Peyer's patch (tissue), 4 donors: ENCODE data around the gene IPO11. TPM values are rescaled to one million over a fixed set of nuclear protein-coding genes. Genes with fewer than 3 reads are reported as not detected.
"Not testable (repeated sequence)": the region's sequence is repeated elsewhere in the genome, so short reads cannot be mapped to it uniquely, and the experiment has no call there.

Experiments used
- DNase-seq, 3 donors: peaks; one replicate each; pipeline ENCODE4 v3.0.0-alpha.2; 2017 to 2019
- H3K27ac ChIP-seq, 4 donors: fragments of 200-600 bp; sonication (generic); one replicate each; pipeline ENCODE4 v1.5.1; 2016 to 2019
- H3K27me3 ChIP-seq, 2 donors: fragments of 200-600 bp; sonication (generic); one replicate each; pipeline ENCODE4 v1.5.1; 2019
- H3K36me3 ChIP-seq, 3 donors: fragments of 200-600 bp; sonication (generic); one replicate each; pipeline ENCODE4 v1.5.1; 2016 to 2019
- H3K4me1 ChIP-seq, 4 donors: fragments of 200-600 bp; sonication (generic); one replicate each; pipeline ENCODE4 v1.5.1; 2016 to 2019
- H3K4me3 ChIP-seq, 4 donors: fragments of 200-600 bp; sonication (generic); 1 replicate in 3 of 4; 2 replicates in 1 of 4; pipeline ENCODE4 v1.5.1; 2016 to 2019; ENCODE audit warnings: mild to moderate bottlenecking in 1 of 4
- H3K9me3 ChIP-seq, 4 donors: fragments of 200-600 bp; sonication (generic); one replicate each; pipeline ENCODE4 v1.5.1; 2016 to 2019; ENCODE audit warnings: mild to moderate bottlenecking in 1 of 4
- POLR2A ChIP-seq, 2 donors: fragments of 450-650 bp; IDR thresholded peaks; one replicate each; pipeline ENCODE4 v1.5.1; 2017; ENCODE audit warnings: antibody characterized with exemption in 2 of 2, mild to moderate bottlenecking in 2 of 2, moderate library complexity in 2 of 2
- total RNA-seq, 4 donors: library from RNA; depleted of rRNA; stranded (reverse); fragments of >200 nt; gene quantifications; one replicate each; pipeline ENCODE4 v1.1.0, GENCODE V29; 2016
- TF ChIP-seq, protein P1 (sequence below), 6 experiments: fragments of 450-650 bp in 4 of 6; fragments of 200-600 bp in 2 of 6; sonication (generic) in 1 of 6; IDR thresholded peaks; one replicate each; pipeline ENCODE4 v1.5.1; 2017 to 2019; ENCODE audit warnings: antibody characterized with exemption in 6 of 6, mild to moderate bottlenecking in 3 of 6, moderate library complexity in 1 of 6

The IPO11 gene
- total RNA-seq, 4 donors from 2014 or later: 5.6 to 27.2 (median 13.1) TPM

DNA sequence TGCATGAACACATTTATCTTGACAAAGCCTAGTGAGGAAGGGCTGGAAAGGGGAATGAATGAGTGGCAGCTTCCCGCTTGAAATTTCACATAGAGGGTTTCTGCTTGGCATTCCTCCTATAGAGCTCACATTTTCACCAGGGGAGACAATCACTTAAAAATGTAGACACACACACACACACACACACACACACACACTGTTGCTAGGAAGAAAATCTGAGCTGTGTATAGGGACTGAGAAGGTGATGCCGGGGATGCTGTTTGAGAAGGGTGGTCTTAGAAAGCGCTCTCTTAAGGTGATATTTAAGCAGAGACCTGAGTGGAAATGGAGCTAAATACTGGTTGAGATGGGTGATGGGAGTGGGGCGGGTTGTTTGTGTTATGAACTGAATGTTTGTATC is 236.5 kb downstream of the IPO11 start:
- DNase-seq: no peak
- no peaks in the 10 kb centered on the region for H3K9me3 ChIP-seq
- TF ChIP-seq POLR2A (IDR thresholded peaks at IDR 0.05): no peak
- TF ChIP-seq, protein P1, sequence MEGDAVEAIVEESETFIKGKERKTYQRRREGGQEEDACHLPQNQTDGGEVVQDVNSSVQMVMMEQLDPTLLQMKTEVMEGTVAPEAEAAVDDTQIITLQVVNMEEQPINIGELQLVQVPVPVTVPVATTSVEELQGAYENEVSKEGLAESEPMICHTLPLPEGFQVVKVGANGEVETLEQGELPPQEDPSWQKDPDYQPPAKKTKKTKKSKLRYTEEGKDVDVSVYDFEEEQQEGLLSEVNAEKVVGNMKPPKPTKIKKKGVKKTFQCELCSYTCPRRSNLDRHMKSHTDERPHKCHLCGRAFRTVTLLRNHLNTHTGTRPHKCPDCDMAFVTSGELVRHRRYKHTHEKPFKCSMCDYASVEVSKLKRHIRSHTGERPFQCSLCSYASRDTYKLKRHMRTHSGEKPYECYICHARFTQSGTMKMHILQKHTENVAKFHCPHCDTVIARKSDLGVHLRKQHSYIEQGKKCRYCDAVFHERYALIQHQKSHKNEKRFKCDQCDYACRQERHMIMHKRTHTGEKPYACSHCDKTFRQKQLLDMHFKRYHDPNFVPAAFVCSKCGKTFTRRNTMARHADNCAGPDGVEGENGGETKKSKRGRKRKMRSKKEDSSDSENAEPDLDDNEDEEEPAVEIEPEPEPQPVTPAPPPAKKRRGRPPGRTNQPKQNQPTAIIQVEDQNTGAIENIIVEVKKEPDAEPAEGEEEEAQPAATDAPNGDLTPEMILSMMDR (IDR thresholded peaks at IDR 0.05): no peak
- no peaks in the 10 kb centered on the region for H3K27me3 ChIP-seq
- H3K36me3 ChIP-seq: no peaks in the 10 kb centered on the region
- no peak overlapping the region for H3K27ac ChIP-seq
- H3K4me3 ChIP-seq: no peak overlapping the region
- H3K4me1 ChIP-seq: no peaks in the 10 kb centered on the region

DNA sequence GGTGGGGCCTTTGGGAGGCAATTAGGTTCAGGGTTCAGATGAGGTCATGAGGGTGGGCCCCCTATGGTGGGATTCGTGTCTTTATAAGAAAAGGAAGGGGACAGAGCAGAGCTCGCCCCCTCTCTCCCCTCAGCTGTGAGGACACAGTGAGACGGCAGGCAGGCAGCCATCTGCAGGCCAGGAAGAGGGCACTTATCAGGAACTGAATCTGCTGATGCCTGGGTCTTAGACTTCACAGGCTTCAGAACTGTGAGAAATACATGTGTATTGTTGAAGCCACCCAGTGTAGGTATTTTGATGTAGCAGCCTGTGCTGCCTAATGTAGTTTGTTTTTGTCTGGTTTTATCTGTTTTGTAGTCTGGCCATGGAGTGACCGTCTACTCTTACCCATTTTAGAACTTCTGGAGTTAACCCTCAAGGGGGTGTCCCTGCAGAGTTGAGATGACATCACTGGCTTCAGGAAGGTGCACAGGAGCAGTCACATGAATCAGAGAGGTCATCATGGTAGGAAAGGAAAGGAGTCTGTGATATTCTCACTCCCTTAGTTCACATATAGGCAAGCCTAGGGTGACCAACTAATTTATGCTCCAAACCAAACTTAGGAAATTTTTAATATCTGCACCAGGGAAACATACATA is 237.0 kb downstream of the IPO11 start:
- no peaks in the 10 kb centered on the region for H3K27me3 ChIP-seq
- no peak for TF ChIP-seq POLR2A (IDR thresholded peaks at IDR 0.05)
- TF ChIP-seq, protein P1 (IDR thresholded peaks at IDR 0.05): no peak
- no peak overlapping the region for H3K27ac ChIP-seq
- no peaks in the 10 kb centered on the region for H3K36me3 ChIP-seq
- no peak for DNase-seq
- H3K9me3 ChIP-seq: no peaks in the 10 kb centered on the region
- no peak overlapping the region for H3K4me3 ChIP-seq
- H3K4me1 ChIP-seq: no peaks in the 10 kb centered on the region

DNA sequence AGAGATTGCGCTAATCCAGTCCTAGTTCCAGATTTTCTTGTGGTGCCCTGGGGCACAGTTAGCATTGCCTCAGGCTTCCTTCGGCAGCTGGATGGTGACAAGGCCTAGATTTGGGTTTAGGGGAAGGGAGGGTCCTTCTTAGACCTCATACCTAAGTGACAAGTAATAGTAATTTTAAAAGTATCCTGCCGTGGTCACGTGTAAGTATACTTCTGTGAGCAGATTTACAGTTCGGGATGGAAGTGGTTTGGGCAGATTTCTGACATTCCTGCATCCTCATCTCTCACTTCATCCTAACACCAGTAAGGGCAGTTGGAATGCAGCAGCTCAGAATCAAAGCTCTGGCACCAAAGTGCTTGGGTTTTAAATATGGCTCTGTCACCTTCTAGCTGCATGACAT is 237.6 kb downstream of the IPO11 start:
- Histone ChIP-seq H3K4me1 (no peaks in the 10 kb centered on the region), H3K27ac (no peak overlapping the region), H3K4me3 (no peak overlapping the region), H3K36me3 (no peaks in the 10 kb centered on the region), H3K27me3 (no peaks in the 10 kb centered on the region), H3K9me3 (no peaks in the 10 kb centered on the region)
- no peak for DNase-seq
- TF ChIP-seq, protein P1 (IDR thresholded peaks at IDR 0.05): no peak
- TF ChIP-seq POLR2A (IDR thresholded peaks at IDR 0.05): no peak

DNA sequence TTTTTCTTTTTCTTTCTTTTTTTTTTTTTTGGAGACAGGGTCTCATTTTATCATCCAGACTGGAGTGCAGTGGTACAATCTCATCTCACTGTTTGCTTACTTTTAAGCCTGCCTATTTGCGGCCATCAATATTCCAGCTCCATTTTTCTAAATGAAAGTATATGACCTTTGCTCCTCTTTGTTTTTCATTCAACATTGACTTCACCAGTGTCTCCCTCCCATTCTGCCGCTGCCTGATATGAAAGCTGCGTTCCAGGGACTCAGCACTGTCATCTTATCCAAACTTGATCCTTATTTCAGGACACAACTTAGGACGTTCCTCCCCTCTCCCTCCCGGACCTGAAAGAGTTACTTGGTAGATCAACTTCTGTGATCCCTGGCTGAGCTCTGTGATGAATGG is 239.7 kb downstream of the IPO11 start:
- Histone ChIP-seq H3K27ac (no peak overlapping the region), H3K36me3 (no peaks in the 10 kb centered on the region), H3K9me3 (no peaks in the 10 kb centered on the region), H3K27me3 (no peaks in the 10 kb centered on the region), H3K4me3 (no peak overlapping the region), H3K4me1 (no peaks in the 10 kb centered on the region)
- TF ChIP-seq, protein P1 (IDR thresholded peaks at IDR 0.05): no peak
- no peak for DNase-seq

DNA sequence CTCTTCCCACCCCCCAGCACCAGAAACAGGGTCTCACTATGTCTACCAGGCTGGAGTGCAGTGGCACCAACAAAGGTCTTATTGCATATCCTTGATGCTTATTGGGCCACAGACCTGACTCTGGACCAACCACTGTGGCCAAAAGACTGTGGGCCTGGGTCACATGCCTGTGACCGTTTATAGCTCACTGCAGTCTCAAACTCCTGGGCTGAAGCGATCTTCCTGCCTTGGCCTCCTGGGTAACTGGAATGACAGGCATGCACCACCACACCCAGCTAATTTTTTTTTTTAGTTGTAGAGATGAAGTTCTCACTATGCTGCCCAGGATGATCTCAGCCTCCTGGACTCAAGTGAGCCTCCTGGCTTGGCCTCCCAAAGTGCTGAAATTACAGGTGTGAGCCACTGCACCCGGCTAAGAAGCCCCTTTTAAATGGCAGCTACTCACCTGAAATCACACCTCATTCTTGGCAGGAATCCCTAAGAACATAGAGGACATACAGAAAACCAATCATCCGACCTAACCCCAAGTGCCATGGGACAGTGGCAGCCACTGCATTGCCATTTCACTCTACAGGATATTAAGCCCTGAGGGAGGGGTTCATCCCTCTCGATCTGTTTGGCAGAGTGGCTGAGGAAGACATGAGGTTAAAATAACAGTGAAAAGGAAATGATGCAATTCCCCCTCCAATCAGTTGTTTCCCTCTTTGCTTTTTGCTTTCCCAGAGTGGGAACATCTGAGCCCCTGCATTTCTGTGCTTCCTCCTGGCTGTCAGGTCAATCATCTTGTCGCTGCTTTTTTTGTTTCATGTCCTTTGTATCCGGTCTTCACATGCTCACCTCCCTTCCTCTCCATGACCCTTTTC is 240.7 kb downstream of the IPO11 start:
- DNase-seq: no peak
- no peak overlapping the region for H3K27ac ChIP-seq
- no peaks in the 10 kb centered on the region for H3K4me1 ChIP-seq
- no peak overlapping the region for H3K4me3 ChIP-seq
- no peaks in the 10 kb centered on the region for H3K36me3 ChIP-seq
- H3K9me3 ChIP-seq: no peaks in the 10 kb centered on the region
- TF ChIP-seq POLR2A (IDR thresholded peaks at IDR 0.05): no peak
- H3K27me3 ChIP-seq: no peaks in the 10 kb centered on the region

DNA sequence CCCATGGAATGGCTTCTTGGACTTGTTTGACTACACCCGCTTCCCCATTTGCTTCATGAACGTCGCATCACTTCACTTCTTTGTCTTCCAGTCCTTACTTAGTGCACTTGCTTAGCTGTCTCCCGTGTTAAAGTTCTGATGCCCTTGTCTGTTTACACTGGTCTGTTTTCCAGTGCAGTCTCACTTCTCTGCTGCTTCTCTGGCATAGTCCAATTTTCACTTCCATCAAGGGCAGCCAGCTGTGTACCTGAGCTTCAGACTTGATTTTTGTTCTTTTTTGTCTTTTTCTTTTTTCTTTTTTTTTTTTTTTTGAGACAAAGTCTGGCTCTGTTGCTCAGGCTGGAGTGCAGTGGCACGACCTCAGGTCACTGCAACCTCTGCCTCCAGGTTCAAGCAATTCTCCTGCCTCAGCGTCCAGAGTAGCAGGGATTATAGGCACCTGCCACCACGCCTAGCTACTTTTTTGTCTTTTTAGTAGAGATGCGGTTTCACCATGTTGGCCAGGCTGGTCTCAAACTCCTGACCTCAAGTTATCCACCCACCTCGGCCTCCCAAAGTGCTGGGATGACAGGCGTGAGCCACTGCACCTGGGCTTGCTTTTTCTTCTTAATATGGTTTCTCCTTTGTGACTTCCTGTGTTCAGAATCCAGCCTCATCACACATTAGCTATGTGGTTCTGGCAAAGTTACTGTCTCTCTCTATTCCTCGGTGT is 241.5 kb downstream of the IPO11 start:
- no peak overlapping the region for H3K4me3 ChIP-seq
- H3K36me3 ChIP-seq: no peaks in the 10 kb centered on the region
- H3K4me1 ChIP-seq: no peaks in the 10 kb centered on the region
- no peak overlapping the region for H3K27ac ChIP-seq
- TF ChIP-seq, protein P1 (IDR thresholded peaks at IDR 0.05): no peak
- no peak for TF ChIP-seq POLR2A (IDR thresholded peaks at IDR 0.05)
- H3K27me3 ChIP-seq: no peaks in the 10 kb centered on the region
- no peak for DNase-seq
- H3K9me3 ChIP-seq: no peaks in the 10 kb centered on the region

DNA sequence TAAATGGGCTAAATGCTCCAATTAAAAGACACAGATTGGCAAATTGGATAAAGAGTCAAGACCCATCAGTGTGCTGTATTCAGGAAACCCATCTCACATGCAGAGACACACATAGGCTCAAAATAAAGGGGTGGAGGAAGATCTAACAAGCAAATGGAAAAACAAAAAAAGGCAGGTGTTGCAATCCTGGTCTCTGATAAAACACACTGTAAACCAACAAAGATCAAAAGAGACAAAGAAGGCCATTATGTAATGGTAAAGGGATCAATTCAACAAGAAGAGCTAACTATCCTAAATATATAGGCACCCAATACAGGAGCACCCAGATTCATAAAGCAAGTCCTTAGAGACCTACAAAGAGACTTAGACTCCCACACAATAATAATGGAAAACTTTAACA is 245.2 kb downstream of the IPO11 start:
- not testable (repeated sequence) for H3K9me3 ChIP-seq, H3K36me3 ChIP-seq, DNase-seq, H3K4me3 ChIP-seq, H3K4me1 ChIP-seq, H3K27ac ChIP-seq, H3K27me3 ChIP-seq
